AG09309 (cell line): ENCODE data around the gene MAZ.
"Not testable (repeated sequence)": the region's sequence is repeated elsewhere in the genome, so short reads cannot be mapped to it uniquely, and the experiment has no call there.

Experiments used
- DNase-seq: peaks from one replicate; pipeline ENCODE4 v3.0.0-alpha.2; 2010; ENCODE audit warnings: low read depth
- H3K4me3 ChIP-seq: 2 replicates; pipeline ENCODE4 v1.5.1; 2011; ENCODE audit warnings: mild to moderate bottlenecking, low read depth, low read length, moderate library complexity; ENCODE audit not compliant: control insufficient read depth
- TF ChIP-seq, protein P1 (sequence below): IDR thresholded peaks from 2 replicates; pipeline ENCODE4 v1.5.1; 2011; ENCODE audit warnings: mild to moderate bottlenecking, low read depth, low read length, inconsistent platforms; ENCODE audit not compliant: insufficient read depth, control insufficient read depth; ENCODE audit errors: missing control alignments

MAZ gene

GRCh38 chr16:29831490-29831889, 25.2 kb downstream of the MAZ start:
- no peak for DNase-seq
- TF ChIP-seq, protein P1, sequence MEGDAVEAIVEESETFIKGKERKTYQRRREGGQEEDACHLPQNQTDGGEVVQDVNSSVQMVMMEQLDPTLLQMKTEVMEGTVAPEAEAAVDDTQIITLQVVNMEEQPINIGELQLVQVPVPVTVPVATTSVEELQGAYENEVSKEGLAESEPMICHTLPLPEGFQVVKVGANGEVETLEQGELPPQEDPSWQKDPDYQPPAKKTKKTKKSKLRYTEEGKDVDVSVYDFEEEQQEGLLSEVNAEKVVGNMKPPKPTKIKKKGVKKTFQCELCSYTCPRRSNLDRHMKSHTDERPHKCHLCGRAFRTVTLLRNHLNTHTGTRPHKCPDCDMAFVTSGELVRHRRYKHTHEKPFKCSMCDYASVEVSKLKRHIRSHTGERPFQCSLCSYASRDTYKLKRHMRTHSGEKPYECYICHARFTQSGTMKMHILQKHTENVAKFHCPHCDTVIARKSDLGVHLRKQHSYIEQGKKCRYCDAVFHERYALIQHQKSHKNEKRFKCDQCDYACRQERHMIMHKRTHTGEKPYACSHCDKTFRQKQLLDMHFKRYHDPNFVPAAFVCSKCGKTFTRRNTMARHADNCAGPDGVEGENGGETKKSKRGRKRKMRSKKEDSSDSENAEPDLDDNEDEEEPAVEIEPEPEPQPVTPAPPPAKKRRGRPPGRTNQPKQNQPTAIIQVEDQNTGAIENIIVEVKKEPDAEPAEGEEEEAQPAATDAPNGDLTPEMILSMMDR, result no peak
- H3K4me3 ChIP-seq, result no peak overlapping the region

DNA sequence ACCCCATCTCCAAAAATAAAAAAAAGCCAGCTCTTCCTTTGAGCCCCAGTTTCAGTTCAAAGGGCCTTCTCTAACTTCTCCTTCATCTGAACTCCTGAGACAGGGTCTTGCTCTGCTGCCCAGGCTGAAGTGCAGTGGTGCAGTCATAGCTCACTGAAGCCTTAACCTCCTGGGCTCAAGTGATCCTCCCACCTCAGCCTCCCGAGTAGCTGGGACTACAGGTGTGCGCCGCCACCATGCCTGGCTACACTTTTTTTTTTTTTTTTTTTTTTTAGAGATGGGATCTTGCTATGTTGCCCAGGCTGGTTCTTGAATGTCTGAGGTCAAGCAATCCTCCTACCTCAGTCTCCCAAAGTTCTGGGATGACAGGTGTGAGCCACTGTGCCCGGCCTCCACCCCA, 26.9 kb downstream of the MAZ start:
- H3K4me3 ChIP-seq, DNase-seq: not testable (repeated sequence)

DNA sequence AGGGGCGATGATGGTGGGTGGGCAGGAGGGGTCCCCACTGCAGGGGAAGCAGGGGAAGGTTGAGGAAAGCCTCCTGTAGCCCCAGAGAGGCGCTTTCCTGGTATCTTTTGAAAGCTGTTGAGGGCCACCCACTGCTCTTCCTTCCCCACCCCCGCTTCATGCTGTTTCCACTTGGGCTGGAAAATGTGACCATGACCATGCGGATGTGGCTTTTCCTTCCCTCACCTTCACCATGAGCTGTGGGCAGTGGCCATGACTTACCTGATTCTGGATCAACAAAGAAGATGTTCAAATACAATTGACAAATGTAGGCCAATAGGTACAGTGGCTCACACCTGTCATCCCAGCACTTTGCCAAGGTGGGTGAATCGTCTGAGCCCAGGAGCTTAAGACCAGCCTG, 27.8 kb downstream of the MAZ start:
- no peak overlapping the region for H3K4me3 ChIP-seq
- TF ChIP-seq, protein P1, result no peak
- no peak for DNase-seq

DNA sequence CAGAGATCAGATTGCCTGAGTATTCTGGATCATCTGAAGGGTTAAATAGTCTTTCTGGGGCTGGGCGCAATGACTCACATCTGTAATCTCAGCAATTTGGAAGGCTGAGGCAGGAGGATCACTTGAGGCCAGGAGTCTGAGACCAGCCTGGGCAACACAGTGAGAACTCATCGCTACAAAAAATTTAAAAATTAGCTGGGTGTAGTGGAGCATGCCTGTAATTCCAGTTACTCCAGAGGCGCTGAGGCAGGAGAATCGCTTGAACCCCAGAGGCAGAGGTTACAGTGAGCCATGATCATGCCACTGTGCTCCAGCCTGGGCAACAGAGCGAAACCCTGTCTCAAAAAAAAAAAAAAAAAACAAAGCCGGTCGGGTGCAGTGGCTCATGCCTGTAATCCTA, 29.6 kb downstream of the MAZ start:
- TF ChIP-seq, protein P1, result no peak
- DNase-seq, result no peak
- no peak overlapping the region for H3K4me3 ChIP-seq

DNA sequence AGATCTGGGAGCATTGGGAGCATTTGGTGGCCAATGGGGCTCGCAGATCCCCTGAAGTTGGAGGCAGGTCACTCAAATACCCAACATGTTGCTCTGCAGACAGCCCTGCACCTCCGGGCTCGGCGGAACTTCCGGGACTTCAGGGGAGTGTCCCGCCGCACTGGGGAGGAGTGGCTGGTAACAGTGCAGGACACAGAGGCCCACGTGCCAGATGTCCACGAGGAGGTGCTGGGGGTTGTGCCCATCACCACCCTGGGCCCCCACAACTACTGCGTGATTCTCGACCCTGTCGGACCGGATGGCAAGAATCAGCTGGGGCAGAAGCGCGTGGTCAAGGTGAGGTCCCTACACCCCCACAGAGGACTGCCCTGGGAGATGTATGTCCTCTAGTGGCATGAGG, 30.3 kb downstream of the MAZ start:
- TF ChIP-seq, protein P1, result no peak
- DNase-seq, result no peak
- H3K4me3 ChIP-seq, result no peak overlapping the region

GRCh38 chr16:29837841-29838240, 31.5 kb downstream of the MAZ start:
- TF ChIP-seq, protein P1, result no peak
- DNase-seq, result no peak
- no peak overlapping the region for H3K4me3 ChIP-seq

GRCh38 chr16:29839822-29840221, 33.5 kb downstream of the MAZ start:
- TF ChIP-seq, protein P1, result no peak
- no peak overlapping the region for H3K4me3 ChIP-seq
- DNase-seq, result no peak
